HL-60/S4 treated with phorbol 12-myristate 13-acetate at 8.2 ng/mL for 4 days and 3 days (cell line): Measurements from ENCODE around the gene EPAS1.

Source experiments
- in situ Hi-C: fragments of 300-500 bp; cut with MboI; formaldehyde crosslinking; loops from 2 replicates; pipeline ENCODE4 v1.15.0; 2022; ENCODE audit warnings: low sequenced_read_pairs

The EPAS1 gene

GRCh38 chr2:46360303-46360702 lies 63.1 kb downstream of the EPAS1 start:
- in situ Hi-C loops = no loop called here

- in situ Hi-C loops = no loop called here
Observed at GRCh38 chr2:46361920-46362666, 64.9 kb downstream of the EPAS1 start.

GRCh38 chr2:46362667-46363012 lies 65.4 kb downstream of the EPAS1 start:
- in situ Hi-C loops = no loop called here

GRCh38 chr2:46363535-46364170 lies 66.4 kb downstream of the EPAS1 start:
- in situ Hi-C loops = no loop called here

- in situ Hi-C loops = no loop called here
Observed at GRCh38 chr2:46364797-46365457, 67.7 kb downstream of the EPAS1 start.

GRCh38 chr2:46365913-46366667 lies 68.9 kb downstream of the EPAS1 start:
- in situ Hi-C loops = no loop called here

GRCh38 chr2:46366668-46367052 lies 69.5 kb downstream of the EPAS1 start:
- in situ Hi-C loops = no loop called here

GRCh38 chr2:46367286-46367685 lies 70.1 kb downstream of the EPAS1 start:
- in situ Hi-C loops = no loop called here

GRCh38 chr2:46368401-46368800 lies 71.2 kb downstream of the EPAS1 start:
- in situ Hi-C loops = no loop called here

- in situ Hi-C loops = no loop called here
Observed at GRCh38 chr2:46369783-46370182, 72.6 kb downstream of the EPAS1 start.

- in situ Hi-C loops = no loop called here
Observed at GRCh38 chr2:46371854-46372253, 74.6 kb downstream of the EPAS1 start.

- in situ Hi-C loops = no loop called here
Observed at GRCh38 chr2:46372475-46372874, 75.3 kb downstream of the EPAS1 start.

GRCh38 chr2:46373238-46373637 lies 76.0 kb downstream of the EPAS1 start:
- in situ Hi-C loops = no loop called here

GRCh38 chr2:46375566-46376125 lies 78.4 kb downstream of the EPAS1 start:
- in situ Hi-C loops = no loop called here

- in situ Hi-C loops = no loop called here
Observed at GRCh38 chr2:46376586-46376985, 79.4 kb downstream of the EPAS1 start.

GRCh38 chr2:46377101-46377581 lies 79.9 kb downstream of the EPAS1 start:
- in situ Hi-C loops = no loop called here

- in situ Hi-C loops = no loop called here
Observed at GRCh38 chr2:46377666-46378560, 80.7 kb downstream of the EPAS1 start.

- in situ Hi-C loops = no loop called here
Observed at GRCh38 chr2:46378616-46379015, 81.4 kb downstream of the EPAS1 start.

- in situ Hi-C loops = no loop called here
Observed at GRCh38 chr2:46379213-46380037, 82.2 kb downstream of the EPAS1 start.
